SKM-1 treated with dmso at 0.1 percent for 144 hours (cell line): ENCODE results near the gene GRIN3A.

Source experiments
- DNase-seq: peaks from one replicate; lab custom pipeline; 2025; ENCODE audit not compliant: unreplicated experiment; lab: John Stamatoyannopoulos, UW

The GRIN3A gene

GRCh38 chr9:101706261-101706798 lies 32.1 kb downstream of the GRIN3A start:
- DNase-seq = no peak

- no peak for DNase-seq
Observed at GRCh38 chr9:101705135-101705661, 33.2 kb downstream of the GRIN3A start.

DNA sequence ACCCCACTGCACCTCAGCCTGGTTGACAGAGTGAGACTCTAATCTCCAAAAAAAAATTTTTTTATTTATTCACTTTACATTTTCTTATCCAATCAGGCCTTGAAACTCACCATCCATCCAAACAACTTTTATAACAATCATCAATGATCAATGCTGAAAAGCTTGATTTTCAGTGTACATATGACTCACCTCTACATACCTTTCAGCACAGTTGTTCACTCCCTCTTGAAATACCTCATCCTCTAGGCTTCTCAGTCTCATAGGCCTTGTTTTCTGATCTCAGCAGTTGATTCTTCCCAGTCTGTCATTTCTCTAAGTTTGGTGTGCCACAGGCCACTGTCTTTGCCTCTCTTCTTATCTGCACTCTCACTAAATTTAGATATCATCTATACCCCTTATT lies 36.2 kb downstream of the GRIN3A start:
- no peak for DNase-seq

DNA sequence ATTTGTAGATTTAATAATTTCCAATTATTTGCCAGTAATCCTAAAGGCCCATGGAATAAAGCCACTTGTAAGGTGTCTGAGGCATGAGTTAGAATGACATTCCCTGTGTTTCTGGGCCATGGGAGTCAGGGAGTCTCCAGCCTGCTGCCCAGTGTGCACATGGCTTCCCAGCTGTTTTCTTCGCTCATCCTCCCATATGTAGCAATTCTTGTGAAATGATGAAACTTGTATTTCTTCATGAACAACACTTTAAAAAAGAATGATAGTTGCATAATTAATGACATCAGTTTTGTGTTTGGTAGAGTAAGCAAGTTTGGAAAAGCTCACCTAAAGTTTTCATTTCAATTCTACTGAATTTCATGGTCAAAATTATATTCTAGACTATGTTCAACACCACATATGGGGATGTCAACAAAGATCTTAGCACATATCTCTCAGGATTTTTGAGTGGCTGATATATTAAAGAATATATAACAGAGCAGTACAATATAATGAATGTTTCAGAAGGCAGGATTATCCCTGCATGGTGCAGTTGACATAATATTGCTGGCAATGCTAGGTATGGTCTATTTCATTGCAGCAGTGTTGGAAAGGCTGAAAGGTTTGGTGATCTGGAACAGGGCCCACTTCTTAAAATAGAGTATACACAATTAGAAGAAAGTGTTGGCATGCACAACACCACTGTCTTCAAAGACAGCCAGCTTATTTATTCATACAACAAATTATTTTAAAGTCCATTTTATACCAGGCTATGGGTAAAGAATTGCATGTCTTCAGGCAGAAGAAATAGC lies 44.7 kb downstream of the GRIN3A start:
- no peak for DNase-seq

DNA sequence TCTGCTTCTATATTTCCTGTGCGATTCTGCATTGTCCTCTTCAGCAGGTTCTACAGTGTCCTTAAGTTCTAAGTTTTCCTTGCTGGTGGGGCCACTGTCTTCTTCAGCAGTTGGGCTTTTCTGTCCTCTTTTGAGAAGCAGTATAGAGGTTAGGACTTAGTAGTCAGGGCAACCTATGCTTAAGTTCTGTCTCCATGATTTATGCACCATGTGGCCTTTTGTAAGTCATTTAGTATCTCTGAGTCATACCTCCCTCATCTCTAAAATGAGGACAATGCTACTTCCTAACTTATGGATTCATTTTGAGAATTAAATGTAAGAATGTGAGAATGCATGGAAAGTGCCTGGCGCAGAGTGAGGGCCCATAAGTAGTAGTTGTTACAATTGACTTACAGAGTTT lies 46.8 kb downstream of the GRIN3A start:
- no peak for DNase-seq

- no peak for DNase-seq
Observed at GRCh38 chr9:101689039-101689438, 49.4 kb downstream of the GRIN3A start.

DNA sequence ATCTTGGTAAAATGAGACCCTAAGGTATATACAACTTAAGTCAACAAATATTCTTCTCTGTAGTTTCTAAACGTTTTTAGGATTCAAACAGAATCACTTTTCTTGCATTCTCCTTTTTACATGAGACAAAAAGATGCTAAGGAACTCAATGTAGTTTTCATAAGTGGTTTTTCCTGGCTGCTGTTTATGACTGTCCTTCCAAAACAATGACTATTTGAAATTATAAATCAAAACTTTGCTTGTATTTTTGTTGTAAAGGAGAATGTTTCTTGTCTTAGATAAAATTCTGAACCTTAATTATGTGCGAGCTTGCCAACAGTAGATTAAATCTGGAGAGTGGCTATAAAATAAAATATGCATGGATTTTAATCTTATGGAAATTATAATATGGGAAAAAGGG lies 53.8 kb downstream of the GRIN3A start:
- no peak for DNase-seq

GRCh38 chr9:101683236-101683635 lies 55.2 kb downstream of the GRIN3A start:
- DNase-seq = no peak

GRCh38 chr9:101677861-101678260 lies 60.6 kb downstream of the GRIN3A start:
- no peak for DNase-seq

- DNase-seq = no peak
Observed at GRCh38 chr9:101675341-101675740, 63.1 kb downstream of the GRIN3A start.

- no peak for DNase-seq
Observed at GRCh38 chr9:101674165-101674564, 64.3 kb downstream of the GRIN3A start.

- no peak for DNase-seq
Observed at GRCh38 chr9:101673642-101674041, 64.8 kb downstream of the GRIN3A start.

DNA sequence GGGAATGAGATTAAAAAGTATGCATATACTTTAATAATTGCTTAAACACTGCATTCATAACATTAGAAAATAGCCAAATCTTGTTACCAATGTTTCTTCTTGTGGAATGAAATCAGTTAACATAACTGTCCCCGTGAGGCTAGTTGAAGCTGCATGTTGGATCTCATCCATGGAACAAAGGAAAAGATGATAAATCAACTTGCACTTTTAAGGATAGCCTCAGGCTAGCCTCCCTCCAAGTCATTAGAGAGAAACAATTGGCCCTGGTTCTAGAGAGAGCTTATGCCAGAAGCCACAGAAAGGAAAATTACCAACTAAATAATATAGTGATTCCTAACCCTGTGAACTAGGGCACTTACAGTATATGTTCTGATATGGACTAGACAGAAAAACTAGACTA lies 66.9 kb downstream of the GRIN3A start:
- DNase-seq = no peak

DNA sequence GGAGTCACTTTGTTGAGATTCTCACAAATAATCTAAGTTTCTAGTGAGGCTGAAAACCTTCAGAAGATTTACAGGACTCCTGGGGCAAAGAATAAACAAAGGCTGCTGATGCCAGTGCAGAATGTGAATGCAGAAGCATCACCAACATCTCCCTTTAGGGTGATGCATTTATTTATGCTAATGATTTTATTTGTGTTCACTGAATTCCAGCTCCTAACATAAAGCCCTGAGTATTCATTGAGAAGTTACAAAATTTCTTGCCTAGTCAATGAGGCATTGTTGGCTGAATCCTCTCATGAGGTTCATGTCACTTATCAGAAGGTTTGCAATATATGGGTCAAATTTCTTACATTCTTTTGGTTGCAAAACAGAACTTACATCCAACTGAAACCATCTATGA lies 70.0 kb downstream of the GRIN3A start:
- no peak for DNase-seq

DNA sequence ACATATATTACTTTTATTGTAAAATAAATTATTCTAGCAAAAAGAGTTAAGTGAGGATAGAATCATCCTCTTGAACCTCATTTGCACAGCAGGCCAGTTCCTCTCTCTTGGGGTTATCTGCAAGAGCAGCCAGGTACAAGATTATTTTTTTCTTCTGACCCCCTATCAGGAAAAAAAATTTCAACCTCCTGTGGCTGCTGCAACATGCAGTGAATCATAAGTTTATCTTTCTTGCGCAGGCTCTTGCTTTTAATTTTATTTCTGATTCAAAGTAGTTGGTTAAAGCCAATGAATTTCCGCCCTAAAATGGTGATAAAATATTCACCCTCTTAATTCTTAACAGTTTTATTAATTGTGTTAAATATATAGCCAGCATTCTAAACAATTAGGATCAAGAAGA lies 74.0 kb downstream of the GRIN3A start:
- DNase-seq = no peak

GRCh38 chr9:101652601-101653175 lies 85.8 kb downstream of the GRIN3A start:
- no peak for DNase-seq

DNA sequence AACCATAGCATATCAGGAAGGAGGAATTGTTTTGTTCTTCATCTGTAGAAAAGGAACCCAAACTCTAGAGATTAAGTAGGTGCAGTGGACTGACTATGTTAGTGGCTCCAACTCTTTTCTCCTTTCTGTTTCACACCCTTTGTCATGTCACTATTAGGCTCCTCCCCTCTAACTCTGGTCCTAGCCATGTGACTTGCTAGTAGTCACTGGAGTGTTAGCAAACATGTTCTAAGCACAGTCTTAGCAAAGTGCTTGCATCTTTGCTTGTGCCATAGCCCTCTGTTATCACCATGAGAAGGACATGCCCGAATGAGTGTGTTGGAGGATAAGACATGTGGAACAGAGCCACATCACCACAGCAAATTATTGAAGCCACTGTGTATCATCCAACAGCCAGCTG lies 88.3 kb downstream of the GRIN3A start:
- no peak for DNase-seq

GRCh38 chr9:101648493-101648892 lies 90.0 kb downstream of the GRIN3A start:
- no peak for DNase-seq

- DNase-seq = no peak
Observed at GRCh38 chr9:101639785-101640665, 98.4 kb downstream of the GRIN3A start.

DNA sequence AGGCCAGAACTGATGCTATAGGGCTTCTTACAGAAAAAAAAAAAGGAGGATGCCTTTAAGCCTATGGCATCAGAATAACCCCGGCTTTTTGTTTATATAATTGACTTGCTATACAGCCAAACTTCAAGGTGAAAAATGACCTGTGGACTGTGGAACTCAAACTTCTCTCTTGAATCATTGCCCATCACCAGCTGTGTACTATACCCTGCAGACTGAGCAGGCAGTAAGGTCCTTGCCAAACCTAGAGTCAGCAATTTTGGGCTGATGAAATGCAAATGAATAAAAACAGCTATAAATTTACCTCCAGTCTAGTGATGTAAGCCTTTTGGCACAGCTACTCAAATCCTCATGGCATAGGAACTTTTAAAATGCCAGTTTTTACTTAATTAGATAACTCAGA lies 99.1 kb downstream of the GRIN3A start:
- DNase-seq = no peak

DNA sequence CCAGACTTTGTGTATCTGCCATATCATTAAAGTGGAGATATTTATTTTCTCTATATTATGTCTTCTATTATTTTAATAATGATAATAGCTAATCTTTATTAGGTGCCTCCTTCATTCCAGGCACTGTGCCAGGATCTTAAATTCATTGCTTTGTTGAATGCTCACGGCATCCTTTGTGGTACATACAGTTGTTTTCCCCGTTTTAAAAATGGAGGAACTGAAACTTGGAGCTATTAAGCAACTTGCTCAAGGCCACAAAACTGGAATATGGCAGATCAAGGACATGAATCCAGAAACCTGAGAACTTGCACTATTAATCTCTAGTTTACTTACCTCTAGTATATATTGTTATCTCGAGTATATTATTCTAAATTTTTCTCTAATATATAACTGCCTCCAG lies 102.2 kb downstream of the GRIN3A start:
- no peak for DNase-seq
